K562 (cell line): ENCODE results near the gene CD300LG. TPM values are rescaled to one million over a fixed set of nuclear protein-coding genes. Genes with fewer than 3 reads are reported as not detected.

ENCODE experiments used
- ARID2 ChIP-seq: fragments of 450-650 bp; IDR thresholded peaks from 2 replicates; pipeline ENCODE4 v1.6.1; 2017; ENCODE audit warnings: antibody characterized with exemption, mild to moderate bottlenecking
- CEBPG ChIP-seq, 3 experiments: fragments of 200-800 bp in 1 of 3; sonication (Bioruptor generic) in 1 of 3; sonication (generic) in 1 of 3; formaldehyde crosslinking in 1 of 3; IDR thresholded peaks in 2 of 3; conservative IDR thresholded peaks in 1 of 3; 2 replicates each; pipeline versions ENCODE4 v1.6.1 to v1.8.0; 2016 to 2022; ENCODE audit warnings: missing compliant biosample characterization in 2 of 3, missing genetic modification characterization in 2 of 3, mild to moderate bottlenecking in 1 of 3, missing genetic modification reagents in 1 of 3
- CHD4 ChIP-seq: fragments of 200-600 bp; sonication (generic); IDR thresholded peaks from 3 replicates; pipeline ENCODE4 v1.6.1; 2012; ENCODE audit warnings: low read depth, mild to moderate bottlenecking, mixed read lengths, low read length, inconsistent platforms; ENCODE audit not compliant: insufficient read depth, insufficient replicate concordance, poor library complexity, severe bottlenecking
- FUS ChIP-seq: fragments of 200-400 bp; formaldehyde crosslinking; optimal IDR thresholded peaks from 2 replicates; pipeline ENCODE3; 2017; ENCODE audit warnings: low read depth, low read length
- HDAC1 ChIP-seq, 2 experiments: fragments of 450-650 bp; IDR thresholded peaks; 2 replicates each; pipeline ENCODE4 v1.6.1; 2016 to 2017; ENCODE audit warnings: inconsistent platforms in 1 of 2, mild to moderate bottlenecking in 1 of 2, moderate library complexity in 1 of 2
- HDAC6 ChIP-seq: IDR thresholded peaks from 2 replicates; pipeline ENCODE4 v1.6.1; 2012; ENCODE audit warnings: low read depth, mild to moderate bottlenecking, control low read depth, inconsistent platforms, low read length, moderate library complexity
- KLF1 ChIP-seq: fragments of 450-650 bp; IDR thresholded peaks from 2 replicates; pipeline ENCODE4 v1.6.1; 2016; ENCODE audit warnings: missing genetic modification characterization, missing compliant biosample characterization
- RBM22 ChIP-seq: fragments of 200-400 bp; formaldehyde crosslinking; IDR thresholded peaks from 2 replicates; pipeline ENCODE4 v1.6.1; 2018; ENCODE audit warnings: low read length, low read depth; ENCODE audit not compliant: poor library complexity, severe bottlenecking
- ZNF274 ChIP-seq: IDR thresholded peaks from 2 replicates; pipeline ENCODE4 v1.6.1; 2011; ENCODE audit warnings: low read depth, mild to moderate bottlenecking, low read length, moderate library complexity, borderline replicate concordance
- polyA plus RNA-seq, 8 experiments: library from polyadenylated mRNA; depleted of rRNA in 4 of 8; stranded (reverse) in 5 of 8; unstranded in 3 of 8; fragments of >200 nt; fragmentation: Nextera tagmentation in 2 of 8; fragmentation: Illumina TruSeq in 1 of 8; extraction: Ambion mirVana in 2 of 8; extraction: Trizol in 1 of 8; gene quantifications; 2 replicates each; pipeline versions ENCODE4 v1.2.1 to v1.2.3, GENCODE V29; 2011 to 2014; ENCODE audit warnings: inconsistent platforms in 1 of 8, missing spikeins in 1 of 8
- total RNA-seq, 7 experiments: library from RNA; depleted of rRNA in 6 of 7; stranded (reverse); fragments of >200 nt in 6 of 7; fragmentation: Illumina TruSeq in 2 of 7; extraction: Trizol in 2 of 7; gene quantifications; 2 replicates each; pipeline versions ENCODE4 v1.2.1 to v1.2.3, GENCODE V29; 2011 to 2021; ENCODE audit warnings: low replicate concordance in 1 of 7
- TF ChIP-seq, protein P1 (sequence below), 3 experiments: IDR thresholded peaks in 2 of 3; conservative IDR thresholded peaks in 1 of 3; 2 replicates each; pipeline ENCODE4 v1.5.1; 2011 to 2012; ENCODE audit warnings: low read length in 3 of 3, mild to moderate bottlenecking in 3 of 3, control low read depth in 2 of 3, improper control_type of control experiment in 1 of 3, inconsistent platforms in 1 of 3, low read depth in 1 of 3, mixed read lengths in 1 of 3, moderate library complexity in 1 of 3; ENCODE audit not compliant: insufficient read depth in 2 of 3
- TF ChIP-seq, protein P2 (sequence below): fragments of 250-450 bp; sonication (Bioruptor Pico); IDR thresholded peaks from 2 replicates; pipeline ENCODE4 v1.4.0; 2020; ENCODE audit warnings: mild to moderate bottlenecking, moderate library complexity

Gene CD300LG
- total and polyA plus RNA-seq, 9 of the 15 experiments (the other 6 are each of a cell fraction or from before 2014, with no cell fraction given), result not detected

DNA sequence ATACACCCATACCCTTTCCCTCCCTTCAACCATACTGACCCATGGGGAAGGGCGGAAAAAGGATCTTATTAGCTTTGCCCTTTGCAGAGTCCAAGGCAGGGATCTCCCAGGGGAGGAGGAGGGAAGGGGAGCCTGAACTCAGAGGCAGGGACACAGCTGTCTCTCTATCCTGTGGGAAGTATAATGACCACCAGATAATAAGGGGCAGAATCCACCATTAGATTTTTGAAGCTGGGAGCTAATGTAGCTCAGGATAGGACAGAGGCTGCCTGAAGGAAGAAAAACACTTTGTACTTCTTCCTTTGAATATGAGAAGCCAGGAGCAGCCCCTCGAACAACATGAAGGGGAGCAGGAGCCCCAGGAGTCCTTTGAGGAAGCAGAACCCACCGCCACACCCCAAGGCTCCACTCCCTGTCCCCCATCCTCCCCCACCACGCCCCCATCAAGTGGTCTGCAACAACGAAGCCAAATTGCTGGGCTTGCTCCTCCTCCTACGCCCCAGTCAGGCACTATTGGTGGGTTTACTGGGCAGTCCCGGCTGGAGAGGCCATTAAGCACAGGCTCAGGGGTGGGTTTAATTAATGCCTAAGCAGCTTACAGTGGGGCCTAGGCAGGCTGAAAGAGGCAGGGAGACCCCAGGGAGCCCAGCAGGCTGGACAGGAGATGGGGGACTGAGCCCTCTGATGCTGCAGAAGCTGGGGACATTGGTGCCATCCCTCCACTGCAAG lies 55.0 kb downstream of the CD300LG start (continued):
- TF ChIP-seq ARID2 (no peak), RBM22 (no peak), HDAC6 (no peak), KLF1 (tag) (no peak), CEBPG (CRISPR knock-in tag; IDR thresholded peaks at IDR 0.05) (no peak), CEBPG (tag; conservative IDR thresholded peaks at IDR 0.05 in 1 of 2, IDR thresholded peaks at IDR 0.05 in 1 of 2) (no peak), CHD4 (no peak), ZNF274 (no peak), FUS (no peak), HDAC1 (IDR thresholded peaks at IDR 0.05) (no peak)
- TF ChIP-seq, protein P1, sequence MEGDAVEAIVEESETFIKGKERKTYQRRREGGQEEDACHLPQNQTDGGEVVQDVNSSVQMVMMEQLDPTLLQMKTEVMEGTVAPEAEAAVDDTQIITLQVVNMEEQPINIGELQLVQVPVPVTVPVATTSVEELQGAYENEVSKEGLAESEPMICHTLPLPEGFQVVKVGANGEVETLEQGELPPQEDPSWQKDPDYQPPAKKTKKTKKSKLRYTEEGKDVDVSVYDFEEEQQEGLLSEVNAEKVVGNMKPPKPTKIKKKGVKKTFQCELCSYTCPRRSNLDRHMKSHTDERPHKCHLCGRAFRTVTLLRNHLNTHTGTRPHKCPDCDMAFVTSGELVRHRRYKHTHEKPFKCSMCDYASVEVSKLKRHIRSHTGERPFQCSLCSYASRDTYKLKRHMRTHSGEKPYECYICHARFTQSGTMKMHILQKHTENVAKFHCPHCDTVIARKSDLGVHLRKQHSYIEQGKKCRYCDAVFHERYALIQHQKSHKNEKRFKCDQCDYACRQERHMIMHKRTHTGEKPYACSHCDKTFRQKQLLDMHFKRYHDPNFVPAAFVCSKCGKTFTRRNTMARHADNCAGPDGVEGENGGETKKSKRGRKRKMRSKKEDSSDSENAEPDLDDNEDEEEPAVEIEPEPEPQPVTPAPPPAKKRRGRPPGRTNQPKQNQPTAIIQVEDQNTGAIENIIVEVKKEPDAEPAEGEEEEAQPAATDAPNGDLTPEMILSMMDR (IDR thresholded peaks at IDR 0.05 in 2 of 3, conservative IDR thresholded peaks at IDR 0.05 in 1 of 3; ENCODE audit: insufficient read depth in 2 of 3, low read depth in 1 of 3, low read length in 3 of 3), result no peak
- TF ChIP-seq, protein P2, sequence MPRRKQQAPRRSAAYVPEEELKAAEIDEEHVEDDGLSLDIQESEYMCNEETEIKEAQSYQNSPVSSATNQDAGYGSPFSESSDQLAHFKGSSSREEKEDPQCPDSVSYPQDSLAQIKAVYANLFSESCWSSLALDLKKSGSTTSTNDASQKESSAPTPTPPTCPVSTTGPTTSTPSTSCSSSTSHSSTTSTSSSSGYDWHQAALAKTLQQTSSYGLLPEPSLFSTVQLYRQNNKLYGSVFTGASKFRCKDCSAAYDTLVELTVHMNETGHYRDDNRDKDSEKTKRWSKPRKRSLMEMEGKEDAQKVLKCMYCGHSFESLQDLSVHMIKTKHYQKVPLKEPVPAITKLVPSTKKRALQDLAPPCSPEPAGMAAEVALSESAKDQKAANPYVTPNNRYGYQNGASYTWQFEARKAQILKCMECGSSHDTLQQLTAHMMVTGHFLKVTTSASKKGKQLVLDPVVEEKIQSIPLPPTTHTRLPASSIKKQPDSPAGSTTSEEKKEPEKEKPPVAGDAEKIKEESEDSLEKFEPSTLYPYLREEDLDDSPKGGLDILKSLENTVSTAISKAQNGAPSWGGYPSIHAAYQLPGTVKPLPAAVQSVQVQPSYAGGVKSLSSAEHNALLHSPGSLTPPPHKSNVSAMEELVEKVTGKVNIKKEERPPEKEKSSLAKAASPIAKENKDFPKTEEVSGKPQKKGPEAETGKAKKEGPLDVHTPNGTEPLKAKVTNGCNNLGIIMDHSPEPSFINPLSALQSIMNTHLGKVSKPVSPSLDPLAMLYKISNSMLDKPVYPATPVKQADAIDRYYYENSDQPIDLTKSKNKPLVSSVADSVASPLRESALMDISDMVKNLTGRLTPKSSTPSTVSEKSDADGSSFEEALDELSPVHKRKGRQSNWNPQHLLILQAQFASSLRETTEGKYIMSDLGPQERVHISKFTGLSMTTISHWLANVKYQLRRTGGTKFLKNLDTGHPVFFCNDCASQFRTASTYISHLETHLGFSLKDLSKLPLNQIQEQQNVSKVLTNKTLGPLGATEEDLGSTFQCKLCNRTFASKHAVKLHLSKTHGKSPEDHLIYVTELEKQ (CRISPR knock-in tag), result no peak
- TF ChIP-seq, all 486 proteins: peak for 0
